NCI-H82 treated with DMSO at 0.1 percent for 48 hours (cell line): ENCODE data around the gene PPP2R5E.
"Not testable (repeated sequence)": the region's sequence is repeated elsewhere in the genome, so short reads cannot be mapped to it uniquely, and the experiment has no call there.

Experiments
- DNase-seq: peaks from one replicate; lab custom pipeline; 2025; ENCODE audit not compliant: unreplicated experiment; lab: John Stamatoyannopoulos, UW

The PPP2R5E gene

GRCh38 chr14:63523735-63524426 lies 19.3 kb downstream of the PPP2R5E start:
- DNase-seq, result no peak

GRCh38 chr14:63522511-63522910 lies 20.7 kb downstream of the PPP2R5E start:
- not testable (repeated sequence) for DNase-seq

- DNase-seq, result no peak
Observed at GRCh38 chr14:63517354-63517753, 25.8 kb downstream of the PPP2R5E start.

GRCh38 chr14:63515240-63515639 lies 27.9 kb downstream of the PPP2R5E start:
- no peak for DNase-seq

- no peak for DNase-seq
Observed at GRCh38 chr14:63513756-63514155, 29.4 kb downstream of the PPP2R5E start.

- DNase-seq, result no peak
Observed at GRCh38 chr14:63512861-63513260, 30.3 kb downstream of the PPP2R5E start.

GRCh38 chr14:63510538-63510937 lies 32.6 kb downstream of the PPP2R5E start:
- DNase-seq, result no peak

GRCh38 chr14:63508033-63508432 lies 35.1 kb downstream of the PPP2R5E start:
- no peak for DNase-seq

GRCh38 chr14:63504648-63505047 lies 38.5 kb downstream of the PPP2R5E start:
- no peak for DNase-seq

- no peak for DNase-seq
Observed at GRCh38 chr14:63501429-63501828, 41.7 kb downstream of the PPP2R5E start.

- DNase-seq, result no peak
Observed at GRCh38 chr14:63499701-63500250, 43.4 kb downstream of the PPP2R5E start.

GRCh38 chr14:63496837-63497400 lies 46.3 kb downstream of the PPP2R5E start:
- DNase-seq, result no peak

GRCh38 chr14:63493246-63493645 lies 49.9 kb downstream of the PPP2R5E start:
- peak; percentile 16 for DNase-seq

GRCh38 chr14:63492391-63492790 lies 50.8 kb downstream of the PPP2R5E start:
- no peak for DNase-seq

- no peak for DNase-seq
Observed at GRCh38 chr14:63487724-63488123, 55.5 kb downstream of the PPP2R5E start.

GRCh38 chr14:63486738-63487137 lies 56.4 kb downstream of the PPP2R5E start:
- no peak for DNase-seq

GRCh38 chr14:63483315-63483714 lies 59.9 kb downstream of the PPP2R5E start:
- no peak for DNase-seq

- no peak for DNase-seq
Observed at GRCh38 chr14:63480599-63480998, 62.6 kb downstream of the PPP2R5E start.

GRCh38 chr14:63478437-63478852 lies 64.7 kb downstream of the PPP2R5E start:
- no peak for DNase-seq

- DNase-seq, result no peak
Observed at GRCh38 chr14:63478010-63478409, 65.2 kb downstream of the PPP2R5E start.

- DNase-seq, result no peak
Observed at GRCh38 chr14:63477556-63477955, 65.6 kb downstream of the PPP2R5E start.

GRCh38 chr14:63475761-63476160 lies 67.4 kb downstream of the PPP2R5E start:
- DNase-seq, result no peak

GRCh38 chr14:63474844-63475243 lies 68.3 kb downstream of the PPP2R5E start:
- no peak for DNase-seq
